HEK293 (cell line): ENCODE data around the gene CNTNAP5.

Experiments
- CTCF ChIA-PET: fragments of 350-600 bp; formaldehyde crosslinking; extraction: SDS; loops from one replicate; lab custom pipeline; 2021; ENCODE audit warnings: antibody characterized with exemption; lab: Yijun Ruan, JAX
- POLR2A ChIA-PET: fragments of 300-600 bp; formaldehyde crosslinking; extraction: SDS; loops from one replicate; lab custom pipeline; 2020; ENCODE audit warnings: antibody characterized with exemption, inconsistent platforms; lab: Yijun Ruan, JAX
- H3K27ac ChIP-seq: fragments of 200-500 bp; sonication (Bioruptor generic); 2 replicates; pipeline ENCODE4 v1.5.1; 2014; ENCODE audit warnings: low read depth, low read length, control low read depth, inconsistent platforms; ENCODE audit errors: extremely low read depth
- H3K36me3 ChIP-seq, 2 experiments: fragments of 200-500 bp in 1 of 2; sonication (Bioruptor generic) in 1 of 2; 1 replicate in 1 of 2; 2 replicates in 1 of 2; pipeline ENCODE4 v1.5.1; 2014 to 2017; ENCODE audit warnings: inconsistent platforms in 2 of 2, low read length in 2 of 2; ENCODE audit not compliant: control insufficient read depth in 2 of 2, insufficient read depth in 1 of 2
- H3K4me1 ChIP-seq: fragments of 200-500 bp; sonication (Bioruptor generic); 2 replicates; pipeline ENCODE4 v1.5.1; 2014; ENCODE audit warnings: mild to moderate bottlenecking, low read length, inconsistent platforms; ENCODE audit not compliant: control insufficient read depth, insufficient read depth
- H3K4me3 ChIP-seq: 2 replicates; pipeline ENCODE4 v1.5.1; 2011; ENCODE audit warnings: low read depth, mild to moderate bottlenecking, control low read depth, low read length, moderate library complexity
- H3K9me3 ChIP-seq: fragments of 200-500 bp; sonication (Bioruptor generic); 2 replicates; pipeline ENCODE4 v1.5.1; 2014; ENCODE audit warnings: low read depth, low read length, inconsistent platforms; ENCODE audit not compliant: control insufficient read depth, insufficient read depth
- KLF10 ChIP-seq: fragments of 450-650 bp; IDR thresholded peaks from 2 replicates; pipeline ENCODE4 v1.5.1; 2018; ENCODE audit warnings: missing biosample characterization, mild to moderate bottlenecking, missing genetic modification characterization
- RBAK ChIP-seq: fragments of 450-650 bp; formaldehyde crosslinking; IDR thresholded peaks from 2 replicates; pipeline ENCODE4 v1.5.1; 2016; ENCODE audit warnings: missing biosample characterization, missing genetic modification characterization
- REPIN1 ChIP-seq: fragments of 450-650 bp; formaldehyde crosslinking; IDR thresholded peaks from 2 replicates; pipeline ENCODE4 v1.5.1; 2017; ENCODE audit warnings: missing biosample characterization, missing genetic modification characterization, low read depth
- TCF7L2 ChIP-seq: IDR thresholded peaks from 2 replicates; pipeline ENCODE4 v1.6.1; 2011; ENCODE audit warnings: low read depth, mild to moderate bottlenecking, inconsistent platforms, low read length, moderate library complexity, borderline replicate concordance
- YY2 ChIP-seq: fragments of 450-650 bp; formaldehyde crosslinking; IDR thresholded peaks from 2 replicates; pipeline ENCODE4 v1.5.1; 2016; ENCODE audit warnings: missing biosample characterization, missing genetic modification characterization
- ZBTB20 ChIP-seq: fragments of 450-650 bp; formaldehyde crosslinking; IDR thresholded peaks from 2 replicates; pipeline ENCODE4 v1.5.1; 2016; ENCODE audit warnings: missing biosample characterization, missing genetic modification characterization
- ZFHX2 ChIP-seq: fragments of 450-650 bp; formaldehyde crosslinking; conservative IDR thresholded peaks from 2 replicates; pipeline ENCODE4 v1.5.1; 2016; ENCODE audit warnings: missing biosample characterization, missing genetic modification characterization
- ZNF133 ChIP-seq: fragments of 450-650 bp; formaldehyde crosslinking; IDR thresholded peaks from 2 replicates; pipeline ENCODE4 v1.5.1; 2016; ENCODE audit warnings: missing biosample characterization, missing genetic modification characterization
- ZNF157 ChIP-seq: fragments of 450-650 bp; formaldehyde crosslinking; IDR thresholded peaks from 2 replicates; pipeline ENCODE4 v1.5.1; 2016; ENCODE audit warnings: missing biosample characterization, missing genetic modification characterization
- ZNF169 ChIP-seq: fragments of 450-650 bp; formaldehyde crosslinking; IDR thresholded peaks from 2 replicates; pipeline ENCODE4 v1.5.1; 2016; ENCODE audit warnings: missing biosample characterization, missing genetic modification characterization
- ZNF184 ChIP-seq: fragments of 450-650 bp; IDR thresholded peaks from 2 replicates; pipeline ENCODE4 v1.5.1; 2018; ENCODE audit warnings: missing biosample characterization, mild to moderate bottlenecking, missing genetic modification characterization
- ZNF211 ChIP-seq: fragments of 450-650 bp; formaldehyde crosslinking; IDR thresholded peaks from 2 replicates; pipeline ENCODE4 v1.5.1; 2016; ENCODE audit warnings: low read depth, missing biosample characterization, missing genetic modification characterization
- ZNF214 ChIP-seq: fragments of 450-650 bp; formaldehyde crosslinking; IDR thresholded peaks from 2 replicates; pipeline ENCODE4 v1.5.1; 2017; ENCODE audit warnings: missing biosample characterization, mild to moderate bottlenecking, missing genetic modification characterization, borderline replicate concordance
- ZNF223 ChIP-seq: fragments of 450-650 bp; formaldehyde crosslinking; IDR thresholded peaks from 2 replicates; pipeline ENCODE4 v1.5.1; 2016; ENCODE audit warnings: missing biosample characterization, missing genetic modification characterization
- ZNF266 ChIP-seq: fragments of 450-650 bp; formaldehyde crosslinking; IDR thresholded peaks from 2 replicates; pipeline ENCODE4 v1.5.1; 2016; ENCODE audit warnings: missing biosample characterization, missing genetic modification characterization, low read depth
- ZNF394 ChIP-seq: fragments of 450-650 bp; formaldehyde crosslinking; IDR thresholded peaks from 2 replicates; pipeline ENCODE4 v1.5.1; 2016; ENCODE audit warnings: missing biosample characterization, missing genetic modification characterization, mild to moderate bottlenecking, moderate library complexity, borderline replicate concordance
- ZNF571 ChIP-seq: fragments of 450-650 bp; formaldehyde crosslinking; IDR thresholded peaks from 2 replicates; pipeline ENCODE4 v1.5.0; 2017; ENCODE audit warnings: missing biosample characterization, missing genetic modification characterization
- ZNF626 ChIP-seq: fragments of 450-650 bp; sonication (Bioruptor Pico); formaldehyde crosslinking; IDR thresholded peaks from 2 replicates; pipeline ENCODE4 v1.5.1; 2018; ENCODE audit warnings: missing biosample characterization, missing genetic modification characterization, inconsistent platforms
- ZNF660 ChIP-seq: fragments of 450-650 bp; IDR thresholded peaks from 2 replicates; pipeline ENCODE4 v1.5.1; 2018; ENCODE audit warnings: missing biosample characterization, mild to moderate bottlenecking, missing genetic modification characterization
- ZNF670 ChIP-seq: fragments of 450-650 bp; formaldehyde crosslinking; IDR thresholded peaks from 2 replicates; pipeline ENCODE4 v1.5.1; 2016; ENCODE audit warnings: missing biosample characterization, missing genetic modification characterization, low read depth
- ZNF785 ChIP-seq: fragments of 450-650 bp; formaldehyde crosslinking; IDR thresholded peaks from 2 replicates; pipeline ENCODE4 v1.5.1; 2016; ENCODE audit warnings: missing biosample characterization, missing genetic modification characterization
- ZNF791 ChIP-seq: fragments of 450-650 bp; formaldehyde crosslinking; IDR thresholded peaks from 2 replicates; pipeline ENCODE4 v1.5.1; 2016; ENCODE audit warnings: missing biosample characterization, missing genetic modification characterization
- ZNF837 ChIP-seq: fragments of 450-650 bp; formaldehyde crosslinking; IDR thresholded peaks from 2 replicates; pipeline ENCODE4 v1.5.1; 2016; ENCODE audit warnings: missing biosample characterization, missing genetic modification characterization
- ZSCAN30 ChIP-seq: fragments of 450-650 bp; IDR thresholded peaks from 2 replicates; pipeline ENCODE4 v1.5.1; 2018; ENCODE audit warnings: missing biosample characterization, mild to moderate bottlenecking, missing genetic modification characterization, moderate library complexity
- TF ChIP-seq, protein P1 (sequence below): fragments of 450-650 bp; formaldehyde crosslinking; IDR thresholded peaks from 2 replicates; pipeline ENCODE4 v1.5.1; 2016; ENCODE audit warnings: missing biosample characterization, missing genetic modification characterization
- TF ChIP-seq, protein P2 (sequence below): fragments of 450-650 bp; formaldehyde crosslinking; IDR thresholded peaks from 2 replicates; pipeline ENCODE4 v1.5.1; 2016; ENCODE audit warnings: missing biosample characterization, missing genetic modification characterization
- TF ChIP-seq, protein P3 (sequence below): fragments of 450-650 bp; formaldehyde crosslinking; IDR thresholded peaks from 2 replicates; pipeline ENCODE4 v1.5.1; 2017; ENCODE audit warnings: missing biosample characterization, missing genetic modification characterization
- TF ChIP-seq, protein P4 (sequence below): fragments of 450-650 bp; formaldehyde crosslinking; IDR thresholded peaks from 2 replicates; pipeline ENCODE4 v1.5.1; 2016; ENCODE audit warnings: missing biosample characterization, missing genetic modification characterization
- TF ChIP-seq, protein P5 (sequence below): fragments of 450-650 bp; formaldehyde crosslinking; IDR thresholded peaks from 2 replicates; pipeline ENCODE4 v1.5.1; 2016; ENCODE audit warnings: missing biosample characterization, missing genetic modification characterization

Gene CNTNAP5

DNA sequence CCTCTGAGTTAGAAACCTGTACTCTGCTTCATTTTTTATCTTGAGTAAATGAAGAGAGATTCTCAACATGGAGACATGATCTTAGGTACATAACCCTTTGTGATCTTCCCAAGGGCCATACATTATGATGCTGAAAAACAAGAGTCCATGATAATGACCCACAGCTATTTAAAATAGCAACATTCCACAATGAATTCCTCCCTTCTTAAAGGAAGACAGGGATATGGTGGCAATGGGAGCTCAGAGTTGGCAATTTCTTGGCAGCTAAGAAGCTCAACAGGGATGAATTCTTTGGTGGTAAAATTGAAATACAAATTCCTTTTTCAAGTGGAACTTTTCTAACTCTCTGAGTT lies 638.5 kb downstream of the CNTNAP5 start (continued):
- TF ChIP-seq ZNF791 (tag by site-specific recombination) (no peak), ZNF670 (tag by site-specific recombination) (no peak)

DNA sequence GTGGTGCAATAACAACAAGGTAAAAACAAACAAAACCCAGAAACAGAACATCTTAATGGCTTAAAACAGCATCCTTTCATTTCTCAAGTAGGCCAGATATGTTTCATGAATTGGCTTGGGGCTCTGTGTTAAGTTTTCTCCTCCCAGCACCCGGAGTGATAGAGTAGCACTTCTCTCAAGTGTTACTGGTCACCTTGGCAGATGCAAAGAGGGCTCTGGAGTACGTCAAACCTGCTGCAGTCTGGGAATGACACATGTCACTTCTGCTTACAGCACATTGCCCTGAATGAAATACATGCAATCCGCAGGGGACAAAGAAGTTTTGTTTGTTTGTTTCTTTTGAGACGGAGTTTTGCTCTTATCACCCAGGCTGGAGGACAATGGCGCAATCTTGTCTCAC lies 639.3 kb downstream of the CNTNAP5 start:
- CTCF ChIA-PET = no interaction called here
- TF ChIP-seq ZNF211 (tag by site-specific recombination) (no peak), REPIN1 (no peak), ZFHX2 (tag by site-specific recombination) (no peak), KLF10 (tag by site-specific recombination) (no peak), ZNF223 (tag by site-specific recombination) (no peak)
- TF ChIP-seq, protein P1, sequence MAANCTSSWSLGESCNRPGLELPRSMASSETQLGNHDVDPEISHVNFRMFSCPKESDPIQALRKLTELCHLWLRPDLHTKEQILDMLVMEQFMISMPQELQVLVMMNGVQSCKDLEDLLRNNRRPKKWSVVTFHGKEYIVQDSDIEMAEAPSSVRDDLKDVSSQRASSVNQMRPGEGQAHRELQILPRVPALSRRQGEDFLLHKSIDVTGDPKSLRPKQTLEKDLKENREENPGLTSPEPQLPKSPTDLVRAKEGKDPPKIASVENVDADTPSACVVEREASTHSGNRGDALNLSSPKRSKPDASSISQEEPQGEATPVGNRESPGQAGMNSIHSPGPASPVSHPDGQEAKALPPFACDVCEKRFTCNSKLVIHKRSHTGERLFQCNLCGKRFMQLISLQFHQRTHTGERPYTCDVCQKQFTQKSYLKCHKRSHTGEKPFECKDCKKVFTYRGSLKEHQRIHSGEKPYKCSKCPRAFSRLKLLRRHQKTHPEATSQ (tag by site-specific recombination) = no peak
- TF ChIP-seq, all 188 proteins: peak for 0
- POLR2A ChIA-PET = no interaction called here

DNA sequence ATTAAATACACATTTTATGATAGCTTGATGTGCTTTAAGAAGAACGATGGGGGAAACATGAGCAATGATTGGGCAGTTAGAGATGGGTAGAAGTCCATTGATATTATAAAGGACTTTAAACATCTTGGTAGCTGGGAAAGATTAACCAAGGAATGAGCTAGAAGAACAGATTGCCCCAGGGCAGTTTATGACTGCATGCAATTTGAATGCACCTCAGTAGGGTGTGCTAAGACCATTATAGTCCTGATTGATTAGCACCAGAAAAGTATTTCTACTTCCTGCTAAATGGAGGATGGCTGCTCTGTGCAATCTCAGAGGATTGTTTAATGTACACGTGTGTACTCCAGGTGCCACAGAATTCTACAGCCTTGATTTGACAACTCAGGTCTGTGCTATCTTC lies 641.9 kb downstream of the CNTNAP5 start:
- no peaks in the 10 kb centered on the region for H3K4me1 ChIP-seq
- no peak overlapping the region for H3K4me3 ChIP-seq
- TF ChIP-seq ZBTB20 (tag by site-specific recombination) (no peak), ZNF626 (tag by site-specific recombination) (no peak)
- ChIA-PET POLR2A (no interaction called here), CTCF (no interaction called here)
- no peaks in the 10 kb centered on the region for H3K9me3 ChIP-seq
- no peaks in the 10 kb centered on the region for H3K36me3 ChIP-seq
- no peak overlapping the region for H3K27ac ChIP-seq

More for the DNA sequence above, 639.3 kb downstream of the CNTNAP5 start:
- Histone ChIP-seq H3K27ac (no peak overlapping the region), H3K4me3 (no peak overlapping the region), H3K9me3 (no peaks in the 10 kb centered on the region), H3K36me3 (no peaks in the 10 kb centered on the region), H3K4me1 (no peaks in the 10 kb centered on the region)

DNA sequence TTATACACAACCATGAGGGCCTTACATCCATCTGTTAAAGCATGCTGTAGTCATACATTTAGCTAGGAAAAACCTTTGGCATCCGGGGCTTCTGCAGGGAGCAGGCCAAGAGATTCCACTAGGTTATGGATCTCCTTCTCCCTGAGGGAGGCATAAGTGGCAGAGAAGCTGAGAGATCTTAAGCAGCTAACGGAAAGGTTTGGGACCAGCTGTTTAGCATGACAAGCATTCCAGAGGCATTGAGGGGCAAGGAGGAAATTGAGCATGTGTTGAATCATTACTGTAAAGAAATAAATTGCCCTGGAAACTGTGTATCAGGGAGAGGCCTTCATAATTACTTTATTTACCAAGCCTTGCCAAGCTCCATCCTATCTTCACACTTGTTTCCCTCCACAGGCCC lies 643.1 kb downstream of the CNTNAP5 start:
- H3K27ac ChIP-seq = no peak overlapping the region
- CTCF ChIA-PET = interaction anchor here (0.7 kb wide), 1 partner anchor 26 kb away, joined by 3 read pairs; no protein-coding TSS in a partner anchor
- TF ChIP-seq ZNF133 (tag by site-specific recombination) (no peak), ZSCAN30 (no peak), RBAK (no peak), ZNF571 (tag by site-specific recombination) (no peak), ZNF266 (tag by site-specific recombination) (no peak), ZNF214 (tag by site-specific recombination) (no peak), TCF7L2 (no peak), ZNF394 (tag by site-specific recombination) (no peak), ZNF184 (no peak), YY2 (tag by site-specific recombination) (no peak), ZNF837 (no peak), ZNF660 (tag by site-specific recombination) (no peak), ZNF157 (no peak), ZNF785 (tag by site-specific recombination) (no peak), ZNF169 (tag by site-specific recombination) (no peak)
- TF ChIP-seq, protein P2, sequence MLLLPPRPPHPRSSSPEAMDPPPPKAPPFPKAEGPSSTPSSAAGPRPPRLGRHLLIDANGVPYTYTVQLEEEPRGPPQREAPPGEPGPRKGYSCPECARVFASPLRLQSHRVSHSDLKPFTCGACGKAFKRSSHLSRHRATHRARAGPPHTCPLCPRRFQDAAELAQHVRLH = no peak
- TF ChIP-seq, protein P3, sequence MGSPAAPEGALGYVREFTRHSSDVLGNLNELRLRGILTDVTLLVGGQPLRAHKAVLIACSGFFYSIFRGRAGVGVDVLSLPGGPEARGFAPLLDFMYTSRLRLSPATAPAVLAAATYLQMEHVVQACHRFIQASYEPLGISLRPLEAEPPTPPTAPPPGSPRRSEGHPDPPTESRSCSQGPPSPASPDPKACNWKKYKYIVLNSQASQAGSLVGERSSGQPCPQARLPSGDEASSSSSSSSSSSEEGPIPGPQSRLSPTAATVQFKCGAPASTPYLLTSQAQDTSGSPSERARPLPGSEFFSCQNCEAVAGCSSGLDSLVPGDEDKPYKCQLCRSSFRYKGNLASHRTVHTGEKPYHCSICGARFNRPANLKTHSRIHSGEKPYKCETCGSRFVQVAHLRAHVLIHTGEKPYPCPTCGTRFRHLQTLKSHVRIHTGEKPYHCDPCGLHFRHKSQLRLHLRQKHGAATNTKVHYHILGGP (tag by site-specific recombination) = no peak
- TF ChIP-seq, protein P4, sequence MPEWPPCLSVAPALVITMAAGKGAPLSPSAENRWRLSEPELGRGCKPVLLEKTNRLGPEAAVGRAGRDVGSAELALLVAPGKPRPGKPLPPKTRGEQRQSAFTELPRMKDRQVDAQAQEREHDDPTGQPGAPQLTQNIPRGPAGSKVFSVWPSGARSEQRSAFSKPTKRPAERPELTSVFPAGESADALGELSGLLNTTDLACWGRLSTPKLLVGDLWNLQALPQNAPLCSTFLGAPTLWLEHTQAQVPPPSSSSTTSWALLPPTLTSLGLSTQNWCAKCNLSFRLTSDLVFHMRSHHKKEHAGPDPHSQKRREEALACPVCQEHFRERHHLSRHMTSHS (tag by site-specific recombination) = no peak
- TF ChIP-seq, protein P5, sequence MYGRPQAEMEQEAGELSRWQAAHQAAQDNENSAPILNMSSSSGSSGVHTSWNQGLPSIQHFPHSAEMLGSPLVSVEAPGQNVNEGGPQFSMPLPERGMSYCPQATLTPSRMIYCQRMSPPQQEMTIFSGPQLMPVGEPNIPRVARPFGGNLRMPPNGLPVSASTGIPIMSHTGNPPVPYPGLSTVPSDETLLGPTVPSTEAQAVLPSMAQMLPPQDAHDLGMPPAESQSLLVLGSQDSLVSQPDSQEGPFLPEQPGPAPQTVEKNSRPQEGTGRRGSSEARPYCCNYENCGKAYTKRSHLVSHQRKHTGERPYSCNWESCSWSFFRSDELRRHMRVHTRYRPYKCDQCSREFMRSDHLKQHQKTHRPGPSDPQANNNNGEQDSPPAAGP (tag by site-specific recombination) = no peak
- no peaks in the 10 kb centered on the region for H3K4me1 ChIP-seq
- H3K4me3 ChIP-seq = no peak overlapping the region
- no peaks in the 10 kb centered on the region for H3K9me3 ChIP-seq
- POLR2A ChIA-PET = no interaction called here
- no peaks in the 10 kb centered on the region for H3K36me3 ChIP-seq
